OCI-LY7 (cell line): ENCODE results near the gene KCNMA1. TPM values are rescaled to one million over a fixed set of nuclear protein-coding genes. Genes with fewer than 3 reads are reported as not detected.

Experiments
- BruUV-seq: library from RNA; stranded (reverse); fragments of 400-500 nt; replicated peaks from 2 replicates; lab custom pipeline; 2021; lab: Mats Ljungman, UMichigan
- CTCF ChIA-PET: fragments of 300-600 bp; sonication (Branson Sonifier 250); formaldehyde crosslinking; loops from one replicate; lab custom pipeline; 2022; ENCODE audit warnings: antibody characterized with exemption; ENCODE audit not compliant: unreplicated experiment; lab: Charles Lee
- POLR2A ChIA-PET: fragments of 300-600 bp; sonication (Branson Sonifier 250); formaldehyde crosslinking; loops from one replicate; lab custom pipeline; 2022; ENCODE audit warnings: antibody characterized with exemption; lab: Charles Lee
- DNase-seq: peaks from one replicate; pipeline ENCODE4 v3.0.0-alpha.2; 2015; ENCODE audit warnings: low spot score
- H2AFZ ChIP-seq: fragments of 200-600 bp; sonication (generic), shearing (Covaris generic); 2 replicates; pipeline ENCODE4 v1.6.1; 2014; ENCODE audit warnings: mild to moderate bottlenecking, antibody characterized with exemption, low read length, moderate library complexity
- H3K27ac ChIP-seq: fragments of 200-600 bp; sonication (generic); 2 replicates; pipeline ENCODE4 v1.5.1; 2014; ENCODE audit warnings: mixed run types, low read depth, mild to moderate bottlenecking, moderate library complexity, low read length, inconsistent platforms; ENCODE audit not compliant: poor library complexity, severe bottlenecking
- H3K36me3 ChIP-seq: fragments of 200-600 bp; sonication (generic); 2 replicates; pipeline ENCODE4 v1.6.1; 2014; ENCODE audit warnings: mild to moderate bottlenecking, antibody characterized with exemption, low read length, moderate library complexity, mixed read lengths; ENCODE audit not compliant: insufficient read depth
- H3K4me1 ChIP-seq: fragments of 200-600 bp; sonication (generic); 2 replicates; pipeline ENCODE4 v1.5.1; 2014; ENCODE audit warnings: mild to moderate bottlenecking, low read length; ENCODE audit not compliant: insufficient read depth, poor library complexity, severe bottlenecking
- H3K4me2 ChIP-seq: fragments of 200-600 bp; sonication (generic); 2 replicates; pipeline ENCODE4 v1.6.1; 2014; ENCODE audit warnings: mild to moderate bottlenecking, low read length
- H3K4me3 ChIP-seq: fragments of 200-600 bp; sonication (generic); 2 replicates; pipeline ENCODE4 v1.5.1; 2014; ENCODE audit warnings: mild to moderate bottlenecking, low read depth, low read length; ENCODE audit not compliant: poor library complexity, severe bottlenecking
- H3K79me2 ChIP-seq: fragments of 200-600 bp; sonication (generic); 2 replicates; pipeline ENCODE4 v1.6.1; 2016; ENCODE audit warnings: low read depth, mild to moderate bottlenecking, low read length, moderate library complexity, mixed read lengths; ENCODE audit not compliant: insufficient read depth
- H3K9me2 ChIP-seq: fragments of 200-600 bp; sonication (generic); 2 replicates; pipeline ENCODE4 v1.6.1; 2016; ENCODE audit warnings: mild to moderate bottlenecking, low read length, mixed read lengths; ENCODE audit not compliant: insufficient read depth
- H3K9me3 ChIP-seq: fragments of 200-600 bp; sonication (generic); 2 replicates; pipeline ENCODE4 v1.6.1; 2014; ENCODE audit warnings: mild to moderate bottlenecking, mixed run types, low read length, mixed read lengths
- H4K20me1 ChIP-seq: fragments of 200-600 bp; sonication (generic); 2 replicates; pipeline ENCODE4 v1.6.1; 2014; ENCODE audit warnings: mild to moderate bottlenecking, antibody characterized with exemption, low read length, moderate library complexity, mixed read lengths; ENCODE audit not compliant: insufficient read depth
- CTCF ChIP-seq: fragments of 200-600 bp; sonication (generic); conservative IDR thresholded peaks from 2 replicates; pipeline ENCODE4 v1.5.1; 2014; ENCODE audit warnings: mild to moderate bottlenecking, antibody characterized with exemption, low read length, moderate library complexity, mixed read lengths
- EZH2phosphoT487 ChIP-seq: fragments of 200-600 bp; sonication (generic); IDR thresholded peaks from 2 replicates; pipeline ENCODE4 v1.6.1; 2018; ENCODE audit warnings: low read depth, borderline replicate concordance, mild to moderate bottlenecking, mixed run types, antibody characterized with exemption, low read length, moderate library complexity, mixed read lengths
- intact Hi-C: fragments of 100-400 bp; cut with micrococcal nuclease; formaldehyde crosslinking; loops from one replicate; pipeline ENCODE4 v1.10.0; 2022; ENCODE audit not compliant: unreplicated experiment
- total RNA-seq, 2 experiments: library from RNA; depleted of rRNA in 1 of 2; stranded (reverse); fragments of >200 nt in 1 of 2; shearing (Covaris generic) in 1 of 2; gene quantifications; 2 replicates each; pipeline ENCODE4 v1.2.3, GENCODE V29; 2014 to 2022

Gene KCNMA1
- total RNA-seq, 2 experiments from 2014 or later, result not detected

DNA sequence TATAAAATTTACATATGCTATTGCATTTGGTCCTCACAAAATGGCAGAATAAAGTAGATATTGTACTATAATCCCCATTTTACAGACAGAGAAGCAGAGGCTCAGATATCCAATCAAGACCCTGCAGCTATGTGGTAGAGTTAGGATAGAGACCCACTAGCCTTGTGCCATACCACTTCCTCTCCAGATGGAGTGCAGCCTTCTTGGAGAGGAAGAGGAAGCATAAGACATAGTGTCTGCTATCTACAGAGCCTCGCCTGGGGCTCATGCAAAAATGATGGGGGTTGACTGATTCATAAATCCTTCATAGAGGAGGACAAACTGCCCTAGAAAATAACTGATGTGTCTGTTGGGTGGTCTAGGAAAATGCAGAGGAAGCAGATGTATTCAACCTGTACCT is 447.3 kb downstream of the KCNMA1 start:
- Histone ChIP-seq H3K27ac (no peak overlapping the region), H3K9me2 (no peaks in the 10 kb centered on the region), H3K4me3 (no peak overlapping the region), H4K20me1 (no peaks in the 10 kb centered on the region), H3K4me1 (no peaks in the 10 kb centered on the region), H3K9me3 (no peaks in the 10 kb centered on the region), H3K79me2 (no peaks in the 10 kb centered on the region), H3K4me2 (no peak overlapping the region), H2AFZ (no peak overlapping the region), H3K36me3 (no peaks in the 10 kb centered on the region)
- POLR2A ChIA-PET, result no interaction called here
- no peak for DNase-seq
- BruUV-seq, result no TSS peak
- intact Hi-C loops, result no loop called here
- CTCF ChIA-PET, result no interaction called here
- no peak for TF ChIP-seq EZH2phosphoT487
- TF ChIP-seq CTCF, result no peak

GRCh38 chr10:77189520-77189919 is 448.1 kb downstream of the KCNMA1 start:
- TF ChIP-seq EZH2phosphoT487, result no peak
- no peak for TF ChIP-seq CTCF
- CTCF ChIA-PET, result no interaction called here

DNA sequence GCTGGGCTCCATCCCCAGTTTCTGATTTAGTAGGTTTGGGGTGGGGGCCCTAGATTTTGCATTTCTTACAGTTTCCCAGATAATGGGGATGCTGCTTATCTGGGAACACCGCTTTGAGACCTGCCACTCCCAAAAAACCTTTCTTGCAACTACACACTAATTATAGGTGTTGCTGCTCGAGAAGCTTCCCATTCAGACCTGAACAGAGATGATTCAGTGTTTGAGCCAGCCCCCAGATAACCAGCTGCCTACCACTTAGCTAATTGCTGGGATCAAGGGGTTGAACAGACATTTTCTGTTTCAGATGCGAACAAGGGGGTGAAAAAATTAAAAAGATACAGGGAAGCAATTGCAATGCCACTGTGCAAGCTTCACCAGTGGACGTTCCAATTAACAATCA is 448.5 kb downstream of the KCNMA1 start:
- ChIA-PET POLR2A (no interaction called here), CTCF (no interaction called here)
- no peak overlapping the region for H3K4me2 ChIP-seq
- H3K79me2 ChIP-seq, result no peaks in the 10 kb centered on the region
- no TSS peak for BruUV-seq
- intact Hi-C loops, result no loop called here
- no peak overlapping the region for H3K4me3 ChIP-seq
- H2AFZ ChIP-seq, result no peak overlapping the region
- H3K9me2 ChIP-seq, result no peaks in the 10 kb centered on the region
- H3K4me1 ChIP-seq, result no peaks in the 10 kb centered on the region
- DNase-seq, result no peak
- H4K20me1 ChIP-seq, result no peaks in the 10 kb centered on the region
- TF ChIP-seq EZH2phosphoT487 (no peak), CTCF (no peak)
- no peaks in the 10 kb centered on the region for H3K36me3 ChIP-seq
- no peaks in the 10 kb centered on the region for H3K9me3 ChIP-seq
- no peak overlapping the region for H3K27ac ChIP-seq

More at GRCh38 chr10:77189520-77189919, 448.1 kb downstream of the KCNMA1 start:
- Histone ChIP-seq H3K4me1 (no peaks in the 10 kb centered on the region), H3K9me2 (no peaks in the 10 kb centered on the region), H4K20me1 (no peaks in the 10 kb centered on the region), H3K36me3 (no peaks in the 10 kb centered on the region), H3K9me3 (no peaks in the 10 kb centered on the region), H3K4me2 (no peak overlapping the region), H3K4me3 (no peak overlapping the region), H3K79me2 (no peaks in the 10 kb centered on the region), H3K27ac (no peak overlapping the region), H2AFZ (no peak overlapping the region)
- intact Hi-C loops, result no loop called here
- no peak for DNase-seq
- POLR2A ChIA-PET, result no interaction called here
- BruUV-seq, result no TSS peak
